HG02642 (cell line): ENCODE measurements around the gene CD86.

ENCODE experiments used
- ATAC-seq: cut with Tn5 transposase; IDR thresholded peaks from one replicate; pipeline ENCODE4 v1.9.1; 2021; ENCODE audit warnings: mild to moderate bottlenecking; ENCODE audit not compliant: unreplicated experiment, poor library complexity

CD86 gene

GRCh38 chr3:122058294-122058693 lies 3.1 kb downstream of the CD86 start:
- no peak for ATAC-seq

- ATAC-seq = no peak
These were observed 5.0 kb downstream of the CD86 start for GRCh38 chr3:122060040-122060698.

GRCh38 chr3:122063908-122064307 lies 8.7 kb downstream of the CD86 start:
- ATAC-seq = no peak

GRCh38 chr3:122064326-122064725 lies 9.2 kb downstream of the CD86 start:
- ATAC-seq = no peak

GRCh38 chr3:122066331-122067213 lies 11.4 kb downstream of the CD86 start:
- ATAC-seq = peak; percentile 8

- ATAC-seq = peak; percentile 58
These were observed 12.0 kb downstream of the CD86 start for GRCh38 chr3:122067214-122067550.

GRCh38 chr3:122067588-122068240 lies 12.6 kb downstream of the CD86 start:
- ATAC-seq = peak; percentile 35

- ATAC-seq = peak; percentile 58
These were observed 19.6 kb downstream of the CD86 start for GRCh38 chr3:122074621-122075265.

GRCh38 chr3:122076491-122077292 lies 21.5 kb downstream of the CD86 start:
- peak; percentile 18 for ATAC-seq

- peak; percentile 35 for ATAC-seq
These were observed 22.4 kb downstream of the CD86 start for GRCh38 chr3:122077293-122078234.

- ATAC-seq = no peak
These were observed 23.2 kb downstream of the CD86 start for GRCh38 chr3:122078235-122078935.

GRCh38 chr3:122079524-122080206 lies 24.5 kb downstream of the CD86 start:
- no peak for ATAC-seq

GRCh38 chr3:122080207-122080587 lies 25.0 kb downstream of the CD86 start:
- ATAC-seq = no peak

GRCh38 chr3:122081543-122082247 lies 26.5 kb downstream of the CD86 start:
- ATAC-seq = peak; percentile 43

- ATAC-seq = no peak
These were observed 27.2 kb downstream of the CD86 start for GRCh38 chr3:122082357-122082756.

GRCh38 chr3:122084799-122085198 lies 29.6 kb downstream of the CD86 start:
- no peak for ATAC-seq

GRCh38 chr3:122085673-122086072 lies 30.5 kb downstream of the CD86 start:
- ATAC-seq = no peak
